Activated CD8-positive, alpha-beta T cell treated with anti-CD3 and anti-CD28 coated beads, Interleukin-2, amount 10 ng/mL, durations not matched to agents 7 days and 5 days (primary cell): Measurements from ENCODE around the gene CFAP410. TPM values are rescaled to one million over a fixed set of nuclear protein-coding genes. Genes with fewer than 3 reads are reported as not detected.
A peak's percentile ranks its signal among the peaks of the same experiment; 100 is the strongest.

ENCODE experiments used
- ATAC-seq: fragments of 150-1000 bp; cut with Tn5 transposase; one replicate; pipeline ENCODE4 v1.10.0; 2021; ENCODE audit warnings: moderate library complexity
- CTCF ChIA-PET: fragments of 350-600 bp; sonication (Branson Sonifier 250); formaldehyde crosslinking; loops from one replicate; lab custom pipeline; 2021; ENCODE audit warnings: antibody characterized with exemption; lab: Charles Lee
- POLR2A ChIA-PET: fragments of 350-600 bp; sonication (Branson Sonifier 250); formaldehyde crosslinking; loops from one replicate; lab custom pipeline; 2021; ENCODE audit warnings: antibody characterized with exemption; lab: Charles Lee
- DNase-seq: peaks from one replicate; pipeline ENCODE4 v3.0.0-alpha.2; 2020
- H3K27ac Mint-ChIP-seq: one replicate; pipeline ENCODE4 v1.8.0; 2021; ENCODE audit warnings: mild to moderate bottlenecking, mixed read lengths
- H3K27me3 Mint-ChIP-seq: one replicate; pipeline ENCODE4 v1.8.0; 2021; ENCODE audit warnings: low read depth, mixed read lengths
- H3K36me3 Mint-ChIP-seq: one replicate; pipeline ENCODE4 v1.8.0; 2021; ENCODE audit warnings: low read depth, mixed read lengths
- H3K4me1 Mint-ChIP-seq: one replicate; pipeline ENCODE4 v1.8.0; 2021; ENCODE audit warnings: low read depth, mixed read lengths
- H3K4me3 Mint-ChIP-seq: one replicate; pipeline ENCODE4 v1.8.0; 2021; ENCODE audit warnings: mild to moderate bottlenecking, mixed read lengths
- H3K9me3 Mint-ChIP-seq: one replicate; pipeline ENCODE4 v1.8.0; 2022; ENCODE audit warnings: mixed read lengths; ENCODE audit not compliant: insufficient read depth
- total RNA-seq, 2 experiments: library from RNA; stranded (reverse); gene quantifications; one replicate each; pipeline ENCODE4 v1.2.3, GENCODE V29; 2021

Gene CFAP410
- total RNA-seq, 2 experiments from 2014 or later = 16.8 to 17.4 TPM

DNA sequence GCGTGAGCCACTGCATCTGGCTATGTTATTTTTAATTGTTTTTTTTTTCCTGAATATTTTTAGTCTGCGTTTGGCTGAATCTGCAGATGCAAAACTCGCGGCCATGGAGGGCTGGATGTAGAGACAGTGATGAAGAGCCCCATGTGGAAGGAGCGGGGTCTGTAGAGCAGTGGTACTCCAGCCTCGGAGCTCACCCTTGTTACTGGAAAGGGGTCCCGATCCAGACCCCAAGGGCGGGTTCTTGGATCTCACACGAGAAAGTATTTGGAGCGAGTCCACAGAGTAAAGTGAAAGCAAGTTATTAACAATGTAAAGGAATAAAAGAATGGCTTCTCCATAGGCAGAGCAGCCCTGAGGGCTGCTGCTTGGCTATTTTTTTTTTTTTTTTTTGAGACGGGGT, 17.0 kb upstream of the CFAP410 start:
- Mint-ChIP-seq H3K27ac (peak overlapping the region; percentile 14), H3K36me3 (peaks cover 70% of the 10 kb centered on the region), H3K27me3 (peaks cover 3% of the 10 kb centered on the region), H3K4me1 (peaks cover 67% of the 10 kb centered on the region), H3K9me3 (peaks cover 3% of the 10 kb centered on the region), H3K4me3 (no peak overlapping the region)
- CTCF ChIA-PET = interaction anchor here (0.8 kb wide), 1 partner anchor 14 kb away, joined by 3 read pairs; no protein-coding TSS in a partner anchor
- POLR2A ChIA-PET = interaction anchor here (1.5 kb wide), 1 partner anchor 17 kb away, joined by 3 read pairs; the partner anchor contains the start of gene CFAP410
- DNase-seq (no peak), ATAC-seq (no peak)

DNA sequence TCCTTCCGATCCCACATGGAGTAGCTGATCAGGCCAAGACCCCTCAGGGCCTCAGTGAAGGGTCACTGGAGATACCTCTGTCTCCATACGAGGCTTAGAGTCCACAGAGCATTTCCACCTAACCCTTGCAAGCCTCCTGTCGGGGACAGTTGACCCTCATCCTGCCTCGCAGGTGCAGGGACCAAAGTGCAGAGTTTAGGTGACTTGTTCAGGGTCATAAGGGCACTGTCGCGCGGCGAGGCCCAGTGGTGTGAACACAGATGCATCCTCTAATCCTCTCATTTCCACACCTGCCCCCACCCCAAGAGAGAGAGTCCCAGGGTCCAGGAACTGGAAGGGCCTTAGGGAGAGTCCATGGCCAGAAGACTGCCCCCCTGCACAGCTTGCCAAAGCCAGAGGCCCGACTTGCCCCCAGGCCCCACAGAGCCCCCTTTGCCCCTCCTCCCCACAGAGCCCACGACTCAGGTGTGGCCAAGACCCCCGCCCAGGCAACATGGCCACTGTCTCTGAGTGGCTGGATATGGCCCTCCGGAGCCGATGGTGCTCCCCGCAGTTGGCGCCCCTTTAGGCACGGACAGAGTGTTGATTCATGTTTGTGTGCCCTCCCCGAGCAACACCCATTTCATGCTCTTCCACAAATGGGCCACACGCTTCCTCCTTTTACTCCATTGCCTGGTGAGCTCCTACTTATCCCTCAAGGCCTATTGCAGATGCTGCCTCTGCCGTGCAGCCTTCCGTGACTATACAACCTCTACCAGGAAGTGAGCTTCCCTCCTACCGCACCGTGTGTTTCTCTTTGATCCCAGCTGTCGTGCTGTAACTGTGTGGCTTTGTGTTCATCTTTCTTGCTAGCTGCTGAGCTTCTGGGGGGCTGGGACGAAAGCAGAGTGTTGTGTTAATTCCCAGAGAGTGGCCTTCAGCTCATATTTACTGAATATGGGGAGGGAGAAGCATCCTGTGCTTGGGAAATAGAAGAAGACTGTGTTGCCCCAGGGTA, 15.9 kb upstream of the CFAP410 start:
- ChIA-PET CTCF (interaction anchor here (0.8 to 1.5 kb wide), 4 partner anchors 11 to 133 kb away, joined by 3 to 5 read pairs (median 3); no protein-coding TSS in a partner anchor), POLR2A (interaction anchor here (0.6 kb wide), 1 partner anchor 101 kb away, joined by 3 read pairs; no protein-coding TSS in a partner anchor)
- peak overlapping the region; percentile 76 for H3K4me3 Mint-ChIP-seq
- H3K36me3 Mint-ChIP-seq = peaks cover 68% of the 10 kb centered on the region
- ATAC-seq (peak; percentile 62), DNase-seq (peak; percentile 69)
- H3K27ac Mint-ChIP-seq = peak overlapping the region; percentile 83
- H3K4me1 Mint-ChIP-seq = peaks cover 64% of the 10 kb centered on the region
- H3K27me3 Mint-ChIP-seq = peaks cover 4% of the 10 kb centered on the region
- peaks cover 3% of the 10 kb centered on the region for H3K9me3 Mint-ChIP-seq

DNA sequence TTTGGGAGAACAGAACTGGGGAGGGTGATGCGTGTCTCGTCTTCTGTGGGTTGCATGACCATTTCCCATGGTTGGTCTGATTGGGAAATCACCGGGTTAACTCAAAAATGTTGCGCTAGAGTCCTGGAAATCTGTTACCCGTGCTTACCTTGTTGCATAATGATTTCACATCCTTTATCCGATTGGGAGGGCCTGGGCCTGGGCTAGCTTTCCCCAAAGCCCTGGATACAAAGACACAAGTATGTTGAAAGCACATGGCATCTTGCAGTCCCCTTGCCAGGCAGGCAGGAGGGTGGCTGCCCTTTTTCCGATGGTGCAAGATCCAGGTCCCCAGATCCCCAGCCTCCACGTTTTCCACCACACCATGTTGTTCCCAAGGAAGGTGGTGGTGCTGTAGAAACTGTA, 14.8 kb upstream of the CFAP410 start:
- Mint-ChIP-seq H3K9me3 (peaks cover 3% of the 10 kb centered on the region), H3K36me3 (peaks cover 61% of the 10 kb centered on the region), H3K4me1 (peaks cover 61% of the 10 kb centered on the region), H3K4me3 (peak overlapping the region; percentile 76), H3K27ac (peak overlapping the region; percentile 83), H3K27me3 (peaks cover 4% of the 10 kb centered on the region)
- ChIA-PET POLR2A (interaction anchor here (0.6 to 1.5 kb wide), 3 partner anchors 9 to 270 kb away, joined by 3 to 10 read pairs (median 4); partner anchors contain the start of gene CFAP410), CTCF (interaction anchor here (0.8 to 1.5 kb wide), 6 partner anchors 10 to 574 kb away, joined by 3 to 5 read pairs (median 3); no protein-coding TSS in a partner anchor)
- DNase-seq (no peak), ATAC-seq (no peak)

DNA sequence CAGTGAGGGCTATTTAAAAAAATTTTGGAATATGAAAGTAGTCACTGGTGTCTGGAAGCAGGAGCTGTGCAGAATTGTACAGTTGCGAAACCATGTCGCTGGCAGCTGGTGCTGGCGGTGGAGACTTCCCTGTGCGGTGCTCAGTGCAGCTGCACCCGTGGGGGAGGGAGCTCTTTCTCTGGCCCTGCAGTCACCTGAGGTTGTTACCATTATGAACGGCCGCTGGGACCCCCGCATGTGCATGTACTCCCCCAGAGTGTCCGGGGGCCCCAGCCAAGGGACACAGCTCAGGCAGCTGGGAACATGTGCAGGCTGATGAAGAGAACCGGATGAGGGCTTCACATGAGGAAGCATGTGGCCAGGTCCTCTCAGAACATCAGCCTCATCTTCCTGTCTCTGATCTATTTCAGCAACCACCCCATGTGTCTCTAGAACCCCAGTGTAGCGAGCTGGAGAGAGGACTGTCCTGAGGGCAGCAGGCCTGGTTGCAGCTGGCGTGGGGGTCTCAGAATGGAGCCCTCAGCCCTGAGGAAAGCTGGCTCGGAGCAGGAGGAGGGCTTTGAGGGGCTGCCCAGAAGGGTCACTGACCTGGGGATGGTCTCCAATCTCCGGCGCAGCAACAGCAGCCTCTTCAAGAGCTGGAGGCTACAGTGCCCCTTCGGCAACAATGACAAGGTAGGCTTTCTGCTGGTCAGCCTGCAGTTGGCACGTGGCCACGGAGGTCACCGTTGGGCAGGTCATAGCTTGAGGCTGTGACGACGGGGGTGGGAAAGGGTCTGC, 14.2 kb upstream of the CFAP410 start, which contains the start of gene TRPM2:
TRPM2 (plus strand) TSS at position 431 of the 780 bp plus-strand sequence; CDS start at position 511, 80 bp downstream.
- ChIA-PET CTCF (interaction anchor here (0.7 to 1.5 kb wide), 10 partner anchors 9 to 574 kb away, joined by 3 to 6 read pairs (median 3); no protein-coding TSS in a partner anchor), POLR2A (interaction anchor here (1.0 to 1.5 kb wide), 3 partner anchors 9 to 22 kb away, joined by 3 to 10 read pairs (median 4); partner anchors contain the start of gene CFAP410)
- peak; percentile 83 for ATAC-seq
- H3K36me3 Mint-ChIP-seq = peaks cover 54% of the 10 kb centered on the region
- peaks cover 60% of the 10 kb centered on the region for H3K4me1 Mint-ChIP-seq
- H3K27me3 Mint-ChIP-seq = peaks cover 5% of the 10 kb centered on the region
- DNase-seq = peak; percentile 74
- peaks cover 3% of the 10 kb centered on the region for H3K9me3 Mint-ChIP-seq
- peak within 1 kb of the TSS; percentile 76 for H3K4me3 Mint-ChIP-seq
- peak within 1 kb of the TSS; percentile 83 for H3K27ac Mint-ChIP-seq

DNA sequence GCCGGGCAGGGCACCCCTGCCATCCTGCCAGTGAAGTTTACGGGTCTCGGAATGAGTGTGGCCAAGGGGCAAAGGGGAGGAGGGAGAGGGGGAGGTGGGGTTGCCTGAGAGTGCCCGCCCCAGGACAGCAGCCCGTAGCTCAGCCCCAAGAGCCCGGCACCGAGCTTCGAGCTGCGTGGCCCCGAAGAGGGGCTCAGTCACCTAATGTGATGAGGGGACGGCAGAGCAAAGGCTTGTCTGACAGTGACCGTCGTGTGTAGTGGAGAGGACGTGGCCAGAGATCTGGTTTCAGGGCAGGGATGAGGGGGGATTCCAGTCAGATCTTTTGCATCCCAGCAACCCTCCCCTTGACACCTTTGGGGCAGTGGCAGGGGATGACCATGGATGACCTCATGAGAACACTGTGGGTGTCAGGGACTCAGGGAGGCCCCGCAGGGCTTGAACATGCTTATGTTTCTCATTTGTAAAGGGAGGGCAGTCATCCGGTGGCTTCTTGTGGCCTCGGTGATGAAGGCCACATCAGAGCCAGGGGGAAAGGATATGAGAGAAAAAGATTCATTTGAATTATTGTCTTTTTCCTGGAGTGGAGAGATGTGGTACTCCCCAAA, 13.2 kb upstream of the CFAP410 start:
- POLR2A ChIA-PET = interaction anchor here (1.3 to 1.5 kb wide), 2 partner anchors 8 to 13 kb away, joined by 4 to 10 read pairs; partner anchors contain the start of gene CFAP410
- DNase-seq = peak; percentile 54
- H3K27ac Mint-ChIP-seq = peak overlapping the region; percentile 83
- peaks cover 45% of the 10 kb centered on the region for H3K36me3 Mint-ChIP-seq
- CTCF ChIA-PET = interaction anchor here (0.7 to 1.2 kb wide), 3 partner anchors 12 to 128 kb away, joined by 3 to 4 read pairs (median 4); no protein-coding TSS in a partner anchor
- peaks cover 63% of the 10 kb centered on the region for H3K4me1 Mint-ChIP-seq
- peaks cover 3% of the 10 kb centered on the region for H3K9me3 Mint-ChIP-seq
- no peak for ATAC-seq
- H3K27me3 Mint-ChIP-seq = peaks cover 11% of the 10 kb centered on the region
- peak overlapping the region; percentile 76 for H3K4me3 Mint-ChIP-seq

DNA sequence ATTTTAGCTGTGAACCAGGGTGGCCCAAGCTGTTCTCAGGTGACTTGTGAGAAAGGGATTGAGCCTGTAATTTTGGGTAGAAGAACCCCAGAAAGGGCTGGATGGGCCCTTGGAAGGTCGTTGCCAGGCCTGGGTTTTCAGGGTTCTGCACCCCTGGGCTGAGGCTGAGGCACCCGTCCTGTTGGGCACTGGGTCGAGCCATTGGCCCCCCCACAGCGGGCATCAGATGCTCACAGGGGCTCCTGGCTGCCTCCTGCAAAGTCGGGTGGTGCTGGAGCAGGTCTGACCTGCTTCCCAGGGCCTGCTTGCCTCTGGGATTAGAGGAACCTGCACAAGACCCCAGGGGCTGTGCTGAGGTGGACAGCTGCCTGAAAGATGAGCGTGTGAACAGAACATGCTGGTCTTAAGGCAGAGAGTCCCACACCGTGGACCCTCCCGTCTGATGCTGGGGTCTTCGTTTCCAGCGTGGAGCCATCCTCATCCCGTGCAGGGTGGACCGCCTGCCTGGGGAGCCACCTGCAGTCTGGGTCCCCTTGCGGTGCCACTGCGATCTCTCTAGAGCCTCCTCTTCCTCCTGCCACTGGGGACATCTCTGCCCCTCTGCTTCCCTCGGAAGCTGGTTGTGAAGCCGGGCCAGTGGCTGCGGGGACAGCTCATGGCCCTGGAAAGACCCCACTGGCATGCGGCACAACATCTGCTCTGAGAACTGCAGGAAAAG, 12.5 kb upstream of the CFAP410 start:
- Mint-ChIP-seq H3K36me3 (peaks cover 38% of the 10 kb centered on the region), H3K27me3 (peaks cover 14% of the 10 kb centered on the region), H3K4me1 (peaks cover 56% of the 10 kb centered on the region), H3K27ac (no peak overlapping the region), H3K9me3 (peaks cover 3% of the 10 kb centered on the region), H3K4me3 (no peak overlapping the region)
- POLR2A ChIA-PET = no interaction called here
- ATAC-seq = no peak
- no peak for DNase-seq
- CTCF ChIA-PET = interaction anchor here (1.1 kb wide), 1 partner anchor 12 kb away, joined by 5 read pairs; no protein-coding TSS in a partner anchor

DNA sequence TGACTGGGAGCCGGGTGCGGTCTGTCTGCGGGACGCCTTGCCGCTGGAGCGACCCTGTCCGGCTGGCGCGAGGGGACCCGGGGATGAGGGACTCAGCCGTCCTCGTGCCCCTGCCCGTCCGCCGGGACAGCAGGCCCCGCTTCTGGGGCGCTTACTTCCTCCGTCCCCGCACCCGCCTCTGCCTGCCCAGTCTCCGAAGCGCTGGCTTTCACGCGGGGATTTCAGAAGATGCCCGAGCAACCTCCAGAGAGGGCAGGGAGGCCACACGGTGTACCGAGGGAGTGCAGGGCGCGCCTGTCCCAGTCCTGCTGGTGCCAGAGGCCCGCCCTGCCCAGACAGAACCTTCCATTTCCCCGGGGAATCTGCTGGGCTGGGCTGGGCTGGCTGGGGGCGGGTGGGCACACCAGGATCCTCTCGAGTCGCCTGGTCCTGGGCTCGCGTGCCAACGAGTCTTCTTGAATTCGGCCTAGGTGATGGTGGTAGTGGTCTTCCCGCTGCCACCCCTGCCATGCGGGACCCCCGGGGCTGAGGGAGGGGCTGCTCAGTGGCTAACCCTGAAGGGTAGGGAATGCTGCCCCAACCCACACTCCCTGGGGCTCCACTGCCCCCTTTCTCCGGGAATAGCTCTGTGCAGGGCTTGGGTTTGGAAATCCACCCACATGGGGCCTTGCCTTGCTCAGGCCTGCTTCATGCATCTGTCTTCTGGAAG, 11.7 kb upstream of the CFAP410 start:
- POLR2A ChIA-PET = no interaction called here
- peaks cover 31% of the 10 kb centered on the region for H3K36me3 Mint-ChIP-seq
- ATAC-seq = no peak
- no peak for DNase-seq
- H3K4me1 Mint-ChIP-seq = peaks cover 49% of the 10 kb centered on the region
- H3K9me3 Mint-ChIP-seq = peaks cover 3% of the 10 kb centered on the region
- CTCF ChIA-PET = interaction anchor here (1.1 kb wide), 1 partner anchor 11 kb away, joined by 5 read pairs; no protein-coding TSS in a partner anchor
- no peak overlapping the region for H3K4me3 Mint-ChIP-seq
- H3K27me3 Mint-ChIP-seq = peaks cover 19% of the 10 kb centered on the region
- no peak overlapping the region for H3K27ac Mint-ChIP-seq

DNA sequence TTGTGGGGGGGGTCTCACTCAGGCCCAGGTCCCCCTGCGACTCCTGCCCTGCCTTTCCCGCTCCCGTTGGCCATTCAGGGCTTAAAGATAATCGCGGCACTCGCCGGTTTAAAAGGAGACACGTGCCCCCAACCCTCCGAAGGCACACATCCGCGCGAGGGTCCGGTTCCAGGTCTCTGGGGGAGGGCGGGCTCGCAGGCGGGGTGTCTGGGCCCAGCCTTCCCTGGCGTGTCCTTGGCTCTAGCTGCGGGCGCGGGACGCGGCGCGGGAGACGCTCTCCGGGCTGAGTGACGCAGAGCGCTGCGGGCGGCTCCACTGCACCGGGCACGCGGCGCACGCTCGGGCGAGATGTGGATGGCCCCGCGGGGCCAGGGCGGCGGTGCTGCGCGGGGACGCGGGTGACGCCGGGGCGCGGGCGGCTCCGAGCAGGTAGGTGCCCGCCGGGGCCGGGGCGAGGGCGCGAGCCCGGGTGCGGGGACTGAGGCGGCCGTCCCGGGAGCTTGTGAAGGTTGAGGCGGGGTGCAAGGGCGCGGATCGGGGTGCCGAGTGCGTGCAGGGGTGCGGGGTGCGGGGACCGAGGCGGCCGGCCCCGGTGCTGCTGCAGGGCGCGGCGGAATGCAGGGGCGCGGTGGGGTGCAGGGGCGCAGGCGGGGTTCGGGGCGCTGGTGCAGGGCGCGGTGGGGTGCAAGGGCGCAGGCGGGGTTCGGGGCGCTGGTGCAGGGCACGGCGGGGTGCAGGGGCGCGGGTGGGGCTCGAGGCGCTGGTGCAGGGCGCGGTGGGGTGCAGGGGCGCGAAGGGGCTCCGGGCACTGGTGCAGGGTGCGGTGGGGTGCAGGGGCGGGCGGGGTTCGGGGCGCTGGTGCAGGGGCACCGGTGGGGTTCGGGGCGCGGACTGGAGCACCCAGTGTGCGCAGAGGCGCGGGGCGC, 10.9 kb upstream of the CFAP410 start:
- ChIA-PET CTCF (no interaction called here), POLR2A (no interaction called here)
- Mint-ChIP-seq H3K27me3 (peaks cover 19% of the 10 kb centered on the region), H3K4me3 (no peak overlapping the region), H3K27ac (no peak overlapping the region), H3K4me1 (peaks cover 42% of the 10 kb centered on the region), H3K9me3 (peaks cover 3% of the 10 kb centered on the region), H3K36me3 (peaks cover 24% of the 10 kb centered on the region)
- no peak for DNase-seq
- no peak for ATAC-seq

DNA sequence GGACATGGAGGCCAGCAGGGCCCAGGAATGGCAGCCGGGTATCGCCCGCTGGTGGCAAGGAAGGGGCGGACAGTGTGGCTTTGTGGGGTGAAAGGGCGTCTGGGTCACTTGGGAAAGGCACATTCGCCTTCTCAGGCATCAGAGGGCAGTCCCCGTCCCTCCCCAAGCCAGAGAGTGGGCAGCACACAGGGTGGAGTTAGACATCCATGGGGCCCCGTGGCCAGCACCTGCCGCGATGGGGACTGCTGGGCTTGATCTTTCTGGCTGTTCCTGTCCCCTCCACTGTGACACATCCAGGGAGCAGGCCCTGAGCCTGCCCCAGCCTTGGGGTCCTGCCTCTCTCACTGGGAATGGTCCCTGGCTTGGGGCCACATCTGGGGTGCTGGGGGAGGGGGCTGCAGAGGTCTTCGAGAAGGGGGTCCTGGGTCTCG, 10.2 kb upstream of the CFAP410 start:
- ChIA-PET POLR2A (no interaction called here), CTCF (no interaction called here)
- H3K4me3 Mint-ChIP-seq = no peak overlapping the region
- peaks cover 19% of the 10 kb centered on the region for H3K27me3 Mint-ChIP-seq
- H3K36me3 Mint-ChIP-seq = peaks cover 17% of the 10 kb centered on the region
- peaks cover 38% of the 10 kb centered on the region for H3K4me1 Mint-ChIP-seq
- DNase-seq (no peak), ATAC-seq (no peak)
- peaks cover 3% of the 10 kb centered on the region for H3K9me3 Mint-ChIP-seq
- no peak overlapping the region for H3K27ac Mint-ChIP-seq
